Left colon (tissue), 2 donors: ENCODE results near the gene RAB7A. TPM values are rescaled to one million over a fixed set of nuclear protein-coding genes. Genes with fewer than 3 reads are reported as not detected.
"Not testable (repeated sequence)": the region's sequence is repeated elsewhere in the genome, so short reads cannot be mapped to it uniquely, and the experiment has no call there.

Experiments
- ATAC-seq: fragments of 200-7000 bp; cut with Tn5 transposase; one replicate; pipeline ENCODE4 v1.9.1; 2020; ENCODE audit warnings: mild to moderate bottlenecking, moderate library complexity
- DNase-seq, 2 donors: peaks; one replicate each; pipeline ENCODE4 v3.0.0-alpha.2; 2020
- intact Hi-C, 2 donors: fragments of 100-400 bp; cut with DNase I in 1 of 2; cut with micrococcal nuclease in 1 of 2; formaldehyde crosslinking; loops; one replicate each; pipeline versions ENCODE4 v1.11.2 to v1.14.0; 2022; cut with DNase I, micrococcal nuclease
- total RNA-seq, 2 donors: library from RNA; stranded (reverse); fragmentation: NEBNext Ultra II Directional; extraction: Animal tissue kit (Norgen Biotek cat#: 25700); gene quantifications; one replicate each; pipeline ENCODE4 v1.2.1, GENCODE V29; 2021
- donor health status: DM: no; HTN: no; CAD: no.
- donor health status: DM: yes; HTN: yes; CAD: no.

Gene RAB7A
- total RNA-seq, 2 donors from 2014 or later, result 254 to 307 TPM

DNA sequence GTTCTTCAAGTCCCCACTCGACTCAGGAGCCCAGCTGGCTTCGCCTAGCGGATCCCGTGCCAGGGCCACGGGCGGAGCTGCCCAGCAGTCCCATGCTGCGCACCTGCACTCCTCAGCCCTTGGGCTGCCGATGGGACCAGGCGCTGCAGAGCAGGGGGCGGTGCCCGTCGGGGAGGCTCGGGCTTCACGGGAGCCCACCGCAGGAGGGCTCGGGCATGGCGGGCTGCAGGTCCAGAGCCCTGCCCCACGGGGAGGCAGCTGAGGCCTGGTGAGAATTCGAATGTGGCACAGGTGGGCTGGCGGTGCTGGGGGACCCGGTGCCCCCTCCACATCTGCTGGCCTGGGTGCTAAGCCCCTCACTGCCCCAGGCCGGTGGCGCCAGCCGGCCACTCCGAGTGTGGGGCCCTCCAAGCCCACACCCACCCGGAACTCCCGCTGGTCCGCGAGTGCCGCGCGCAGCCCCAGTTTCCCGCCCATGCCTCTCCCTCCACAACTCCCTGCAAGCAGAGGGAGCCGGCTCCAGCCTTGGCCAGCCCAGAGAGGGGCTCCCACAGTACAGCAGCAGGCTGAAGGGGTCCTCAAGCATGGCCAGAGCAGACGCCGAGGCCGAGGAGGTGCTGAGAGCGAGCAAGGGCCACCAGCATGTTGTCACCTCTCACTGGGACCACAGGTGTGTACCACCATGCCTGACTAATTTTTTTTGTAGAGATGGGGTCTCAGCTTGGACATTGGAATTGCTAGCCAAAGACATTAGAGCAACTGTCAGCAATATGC is 17.0 kb downstream of the RAB7A start:
- no peak for ATAC-seq
- no peak for DNase-seq
- intact Hi-C loops, result no loop called here

DNA sequence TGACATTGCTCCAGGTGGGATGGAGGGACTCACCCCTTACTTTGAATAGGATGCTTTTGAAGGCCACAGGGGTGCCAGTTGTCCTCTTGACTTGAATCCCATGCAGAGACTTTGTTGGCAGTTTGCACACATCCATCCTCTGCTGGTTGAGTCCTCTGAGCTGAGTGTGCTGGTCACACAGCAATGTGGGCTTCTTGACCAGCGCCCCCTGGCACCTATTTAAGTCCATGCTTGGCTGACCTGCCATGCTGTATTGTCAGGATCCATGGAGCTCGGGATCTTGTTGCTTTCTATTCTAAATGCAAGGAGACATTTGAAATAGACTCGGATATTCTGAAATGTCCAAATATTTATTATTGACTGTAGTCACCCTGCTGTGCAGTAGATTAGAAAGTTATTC is 19.8 kb downstream of the RAB7A start:
- intact Hi-C loops, result no loop called here
- ATAC-seq (no peak), DNase-seq (no peak)

DNA sequence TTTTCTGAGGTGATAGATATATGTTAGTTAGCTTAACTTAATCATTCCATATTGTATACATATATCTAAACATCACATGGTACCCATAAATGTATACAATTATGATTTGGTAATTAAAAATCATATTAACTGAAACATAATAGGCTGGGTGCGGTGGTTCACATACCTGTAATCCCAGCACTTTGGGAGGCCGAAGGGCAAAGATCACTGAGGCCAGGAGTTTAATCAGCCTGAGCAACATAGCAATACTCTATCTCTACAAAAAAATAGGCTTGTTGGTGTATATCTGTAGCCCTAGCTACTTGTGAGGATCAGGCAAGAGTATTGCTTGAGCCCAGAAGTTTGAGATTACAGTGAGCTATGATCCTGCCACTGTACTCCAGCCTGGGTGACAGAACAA is 20.9 kb downstream of the RAB7A start:
- ATAC-seq, result peak; percentile 83
- intact Hi-C loops, result no loop called here
- no peak for DNase-seq

DNA sequence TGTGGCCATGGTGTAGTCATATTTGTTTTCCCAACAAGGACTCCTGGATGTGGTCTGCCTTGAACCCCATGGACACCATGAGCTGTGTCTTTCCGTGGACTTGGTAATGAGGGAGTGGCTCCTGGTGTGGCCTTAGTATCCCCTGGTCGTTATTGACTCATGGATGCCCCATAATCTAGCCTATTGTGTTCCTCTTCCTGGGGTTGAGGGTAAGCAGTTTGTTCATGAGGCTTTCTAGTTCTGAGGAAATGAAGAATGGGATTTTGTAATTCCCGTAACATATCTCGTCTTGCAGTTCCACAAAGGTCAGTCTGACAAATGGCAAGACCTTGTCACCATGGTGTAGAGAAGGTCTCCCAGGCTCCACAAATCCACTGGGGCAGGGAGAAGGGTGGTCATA is 22.6 kb downstream of the RAB7A start:
- ATAC-seq, result no peak
- intact Hi-C loops, result no loop called here

DNA sequence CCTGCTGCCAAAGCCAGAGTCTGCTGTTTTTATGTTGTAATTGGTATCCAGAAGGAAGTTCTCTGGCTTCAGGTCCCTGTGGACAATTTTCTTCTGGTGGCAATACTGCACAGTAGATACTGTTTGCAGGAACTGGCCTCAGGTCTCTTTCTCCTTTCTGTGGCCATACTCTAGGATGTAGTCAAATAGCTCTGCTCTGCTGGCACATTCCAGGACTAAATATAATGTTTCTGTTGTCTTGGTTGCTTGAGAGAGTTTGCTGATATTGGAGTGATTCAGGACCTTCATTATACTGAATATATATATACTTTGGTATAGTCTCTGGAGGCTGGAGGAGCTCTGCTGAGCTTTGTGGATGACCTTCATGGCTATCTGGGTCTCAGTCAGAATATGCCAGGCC is 23.1 kb downstream of the RAB7A start:
- intact Hi-C loops, result no loop called here
- DNase-seq (no peak), ATAC-seq (no peak)

More for the DNA sequence above, 22.6 kb downstream of the RAB7A start:
- DNase-seq, result no peak

DNA sequence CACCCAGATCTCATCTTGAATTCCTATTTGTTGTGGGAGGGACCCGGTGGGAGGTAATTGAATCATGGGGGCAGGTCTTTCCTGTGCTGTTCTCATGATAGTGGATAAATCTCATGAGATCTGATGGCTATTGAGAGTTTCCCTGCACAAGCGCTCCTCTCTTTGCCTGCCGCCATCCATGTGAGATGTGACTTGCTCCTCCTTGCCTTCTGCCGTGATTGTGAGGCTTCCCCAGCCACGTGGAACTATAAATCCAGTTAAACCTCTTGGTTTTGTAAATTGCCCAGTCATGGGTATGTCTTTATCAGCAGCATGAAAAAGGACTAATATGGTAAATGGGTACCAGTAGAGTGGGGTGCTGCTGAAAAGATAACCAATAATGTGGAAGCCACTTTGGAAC is 23.6 kb downstream of the RAB7A start:
- intact Hi-C loops, DNase-seq, ATAC-seq: not testable (repeated sequence)

DNA sequence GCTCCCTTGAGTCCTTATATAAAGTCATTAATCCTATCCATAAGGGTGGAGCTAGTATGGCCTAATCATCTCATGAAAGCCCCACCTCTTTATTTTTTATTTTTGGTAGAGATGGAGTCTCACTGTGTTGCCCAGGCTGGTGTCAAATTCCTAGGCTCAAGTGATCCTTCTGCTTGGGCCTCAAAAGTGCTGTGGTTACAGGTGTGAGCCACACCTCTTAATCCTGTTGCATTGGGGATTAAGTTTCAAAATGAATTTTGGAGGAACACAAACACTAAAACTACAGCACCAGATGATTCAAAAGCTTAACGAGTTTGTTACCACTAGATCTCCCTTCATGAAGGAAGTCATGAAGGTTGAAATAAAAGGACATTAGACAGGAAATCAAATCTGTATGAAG is 27.7 kb downstream of the RAB7A start:
- DNase-seq (no peak), ATAC-seq (no peak)
- intact Hi-C loops, result no loop called here

DNA sequence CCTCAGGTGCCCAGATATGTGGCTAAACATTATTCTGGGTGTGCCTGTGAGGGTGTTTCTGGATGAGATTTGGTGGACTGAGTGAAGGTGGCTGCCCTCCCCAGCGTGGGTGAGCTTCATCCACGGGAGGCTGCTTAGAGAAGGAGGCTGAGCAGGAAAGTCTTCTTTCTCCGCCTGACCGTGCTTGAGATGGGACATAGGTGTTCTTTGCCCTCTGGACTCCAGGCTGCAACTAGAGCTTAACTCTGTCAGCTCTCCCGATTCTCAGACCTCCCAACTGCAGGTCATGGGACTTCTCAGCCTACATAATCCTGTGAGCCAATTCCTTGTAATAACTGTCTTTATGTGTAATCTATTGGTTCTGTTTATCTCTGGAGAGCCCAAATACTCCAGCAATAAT is 34.1 kb downstream of the RAB7A start:
- intact Hi-C loops, result no loop called here
- DNase-seq (no peak), ATAC-seq (peak; percentile 26)

DNA sequence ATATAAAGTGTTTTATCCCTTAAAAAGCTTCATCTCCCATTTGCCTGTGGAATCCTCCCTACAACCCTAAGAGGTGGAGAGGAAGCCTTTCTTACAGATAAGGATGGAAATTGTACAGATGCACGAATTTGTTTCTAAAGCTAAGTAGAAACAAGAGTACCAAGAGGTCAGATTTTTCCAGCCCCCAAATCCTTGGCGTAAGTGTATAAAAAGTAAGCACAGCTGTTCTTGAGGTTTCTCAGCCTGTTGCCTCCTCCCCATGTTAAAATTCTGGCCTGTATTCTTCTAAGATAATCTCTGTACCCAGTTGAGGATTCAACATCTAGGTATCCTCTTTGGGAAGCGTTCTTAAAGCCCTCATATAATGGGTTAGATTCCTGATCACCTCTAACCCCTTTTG is 34.9 kb downstream of the RAB7A start:
- intact Hi-C loops, result no loop called here
- no peak for ATAC-seq

DNA sequence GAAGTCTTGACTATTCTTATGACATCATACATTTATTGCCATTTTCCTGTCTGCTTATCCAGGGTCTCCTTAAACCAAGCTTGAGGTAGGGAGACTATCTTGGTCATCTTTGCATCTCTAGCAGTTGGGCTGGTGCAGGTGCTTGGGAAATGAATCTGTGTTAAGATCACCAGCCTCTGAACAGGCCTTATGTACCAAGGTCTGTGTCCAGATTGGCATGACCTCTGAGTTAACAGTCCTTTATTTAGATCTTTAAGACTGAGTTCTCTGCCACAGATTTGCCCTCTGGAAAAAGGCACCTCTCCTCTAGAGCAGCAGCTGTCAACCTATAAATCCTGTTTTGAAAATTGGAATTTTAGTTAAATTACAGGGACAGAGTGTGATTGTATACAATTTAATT is 35.4 kb downstream of the RAB7A start:
- ATAC-seq (no peak), DNase-seq (no peak)
- intact Hi-C loops, result no loop called here

More for the DNA sequence above, 34.9 kb downstream of the RAB7A start:
- DNase-seq, result no peak

DNA sequence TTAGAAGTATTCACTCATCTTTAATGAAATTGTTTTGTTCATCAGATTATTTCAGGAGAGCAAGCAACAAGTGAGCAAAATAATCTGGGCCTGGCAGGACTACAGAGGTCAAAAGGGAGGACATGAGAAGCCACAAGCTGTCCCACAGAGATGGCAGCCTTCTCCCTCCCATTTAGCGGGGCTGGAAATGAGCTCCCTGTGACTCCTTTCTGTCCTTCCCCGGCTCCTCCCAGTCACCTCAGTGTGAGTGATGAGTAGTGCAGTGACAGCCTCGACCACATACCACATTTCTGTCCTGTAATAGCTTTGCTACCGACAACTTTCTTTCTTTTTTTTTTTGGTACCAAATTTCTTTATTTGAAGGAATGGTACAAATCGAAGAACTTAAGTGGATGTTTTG is 38.0 kb downstream of the RAB7A start:
- DNase-seq, result no peak
- no peak for ATAC-seq
- intact Hi-C loops, result no loop called here

DNA sequence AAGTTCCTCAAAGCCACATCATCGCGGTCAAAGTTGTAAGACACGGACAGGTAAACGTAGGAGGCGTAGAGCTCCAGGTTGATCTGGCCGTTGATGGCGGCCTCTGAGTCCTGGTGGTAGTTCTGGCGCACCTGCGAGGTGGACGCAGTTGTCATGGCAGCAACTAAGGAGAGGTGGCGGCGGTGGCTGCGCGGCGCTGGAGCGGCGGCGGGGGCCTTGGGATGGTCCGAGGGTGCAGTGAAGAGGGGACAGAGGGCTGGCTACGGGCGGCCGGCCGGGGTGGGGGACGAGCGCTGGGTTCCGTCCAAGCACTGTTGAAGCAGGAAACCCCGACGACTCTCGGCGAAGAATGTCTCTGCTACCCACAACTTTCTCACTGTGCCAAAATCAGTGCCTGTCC is 38.9 kb downstream of the RAB7A start:
- no peak for ATAC-seq
- no peak for DNase-seq
- intact Hi-C loops, result no loop called here

DNA sequence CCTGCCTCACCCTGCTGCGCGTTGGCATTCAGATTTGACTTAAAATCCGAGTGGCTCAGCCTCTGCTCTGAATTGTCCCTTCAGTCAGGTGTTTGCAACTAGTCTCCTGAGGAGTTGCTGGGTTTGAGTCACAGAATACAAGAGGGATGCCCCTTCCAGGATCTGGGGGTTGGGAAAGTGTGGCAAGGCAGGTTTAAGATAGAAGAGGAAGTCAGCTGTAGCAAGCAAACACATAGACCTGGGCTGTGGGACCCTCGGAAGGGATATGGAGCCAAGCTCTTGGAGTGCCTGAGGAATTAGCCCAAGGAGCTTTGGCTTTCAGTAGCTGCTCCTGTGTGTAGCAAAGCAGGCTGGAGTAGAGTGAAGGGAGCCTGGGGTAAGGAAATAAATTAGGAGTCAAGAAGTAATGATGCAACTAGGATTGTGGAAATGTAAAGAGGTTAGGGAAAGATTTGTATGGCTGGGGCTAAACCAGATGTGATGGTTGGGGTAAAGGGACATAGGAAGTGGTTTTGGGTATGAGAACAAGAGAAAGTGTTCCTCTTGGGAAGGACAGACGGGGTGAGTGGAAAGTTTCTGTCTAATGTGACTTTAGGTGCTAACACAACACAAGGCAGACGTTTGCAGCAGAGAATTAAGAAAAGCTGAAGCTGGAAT is 41.2 kb downstream of the RAB7A start:
- intact Hi-C loops, result no loop called here
- ATAC-seq (no peak), DNase-seq (no peak)

DNA sequence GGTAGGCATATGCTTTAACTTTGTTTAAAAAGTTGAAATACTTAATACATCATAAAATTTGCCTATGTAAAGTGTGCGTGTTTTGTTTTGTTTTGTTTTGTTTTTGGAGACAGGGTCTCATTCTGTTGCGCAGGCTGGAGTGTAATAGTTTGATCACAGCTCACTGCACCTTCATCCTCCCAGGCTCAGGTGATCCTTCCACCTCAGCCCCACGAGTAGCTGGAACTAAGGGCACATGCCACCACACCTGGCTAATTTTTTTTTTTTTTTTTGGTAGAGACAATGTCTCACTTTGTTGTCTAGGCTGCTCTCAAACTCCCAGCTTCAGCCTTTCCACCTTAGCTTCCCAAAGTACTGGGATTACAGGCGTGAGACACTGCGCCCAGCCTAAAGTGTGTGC is 42.5 kb downstream of the RAB7A start:
- intact Hi-C loops, result no loop called here
- ATAC-seq, result no peak
- no peak for DNase-seq

DNA sequence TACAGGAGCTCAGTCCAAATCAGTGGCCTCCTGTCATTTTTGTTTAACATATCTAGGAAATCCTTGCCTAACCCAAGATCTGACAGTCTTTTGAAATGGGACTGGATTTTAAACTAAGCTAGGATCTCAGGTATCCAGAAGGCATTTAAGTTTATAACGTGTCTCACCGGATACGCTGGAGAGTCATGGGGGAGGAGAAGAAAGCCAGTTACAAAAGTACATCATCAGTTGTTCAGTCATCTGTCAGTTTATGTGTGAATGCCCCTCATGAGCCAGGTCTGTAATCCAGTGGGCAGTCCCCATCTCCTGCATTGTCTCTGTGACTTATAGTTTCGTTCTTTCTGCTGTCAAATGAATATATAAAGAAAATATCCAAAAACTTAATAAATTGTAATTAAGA is 44.4 kb downstream of the RAB7A start:
- ATAC-seq (no peak), DNase-seq (no peak)
- intact Hi-C loops, result no loop called here

DNA sequence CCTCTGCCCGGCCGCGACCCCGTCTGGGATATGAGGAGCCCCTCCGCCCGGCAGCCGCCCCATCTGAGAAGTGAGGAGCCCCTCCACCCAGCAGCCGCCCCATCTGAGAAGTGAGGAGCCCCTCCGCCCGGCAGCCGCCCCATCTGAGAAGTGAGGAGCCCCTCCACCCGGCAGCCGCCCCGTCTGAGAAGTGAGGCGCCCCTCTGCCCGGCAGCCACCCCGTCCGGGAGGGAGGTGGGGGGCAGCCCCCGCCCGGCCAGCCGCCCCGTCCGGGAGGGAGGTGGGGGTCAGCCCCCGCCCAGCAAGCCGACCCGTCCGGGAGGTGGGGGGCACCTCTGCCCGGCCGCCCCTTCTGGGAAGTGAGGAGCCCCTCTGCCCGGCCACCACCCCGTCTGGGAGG is 47.2 kb downstream of the RAB7A start:
- intact Hi-C loops, DNase-seq, ATAC-seq: not testable (repeated sequence)

DNA sequence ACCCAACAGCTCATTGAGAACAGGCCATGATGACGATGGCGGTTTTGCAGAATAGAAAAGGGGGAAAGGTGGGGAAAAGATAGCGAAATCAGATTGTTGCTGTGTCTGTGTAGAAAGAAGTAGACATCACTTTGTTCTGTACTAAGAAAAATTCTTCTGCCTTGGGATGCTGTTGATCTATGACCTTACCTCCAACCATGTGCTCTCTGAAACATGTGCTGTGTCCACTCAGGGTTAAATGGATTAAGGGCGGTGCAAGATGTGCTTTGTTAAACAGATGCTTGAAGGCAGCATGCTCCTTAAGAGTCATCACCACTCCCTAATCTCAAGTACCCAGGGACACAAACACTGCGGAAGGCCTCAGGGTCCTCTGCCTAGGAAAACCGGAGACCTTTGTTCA is 47.6 kb downstream of the RAB7A start:
- DNase-seq, ATAC-seq, intact Hi-C loops: not testable (repeated sequence)

DNA sequence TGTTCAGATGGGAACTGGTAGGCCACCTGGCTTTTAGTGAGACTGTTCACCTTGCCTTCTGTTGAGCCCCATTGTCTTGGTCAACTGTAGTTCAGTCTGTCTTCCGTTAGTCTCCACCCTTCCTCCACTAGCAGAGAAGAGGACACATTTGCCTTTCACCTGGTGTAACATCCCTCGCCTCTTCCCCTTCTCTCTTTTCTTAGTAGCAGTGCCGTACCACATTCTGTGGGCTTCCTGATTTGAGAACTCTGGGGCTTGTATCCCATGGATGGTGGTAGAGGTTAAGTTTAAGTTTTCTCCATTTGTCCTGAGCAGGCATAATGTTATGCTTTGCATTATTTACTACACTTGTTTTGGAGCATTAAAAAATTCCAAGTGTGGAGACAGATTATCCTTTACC is 49.3 kb downstream of the RAB7A start:
- intact Hi-C loops, result no loop called here
- DNase-seq (no peak), ATAC-seq (no peak)

DNA sequence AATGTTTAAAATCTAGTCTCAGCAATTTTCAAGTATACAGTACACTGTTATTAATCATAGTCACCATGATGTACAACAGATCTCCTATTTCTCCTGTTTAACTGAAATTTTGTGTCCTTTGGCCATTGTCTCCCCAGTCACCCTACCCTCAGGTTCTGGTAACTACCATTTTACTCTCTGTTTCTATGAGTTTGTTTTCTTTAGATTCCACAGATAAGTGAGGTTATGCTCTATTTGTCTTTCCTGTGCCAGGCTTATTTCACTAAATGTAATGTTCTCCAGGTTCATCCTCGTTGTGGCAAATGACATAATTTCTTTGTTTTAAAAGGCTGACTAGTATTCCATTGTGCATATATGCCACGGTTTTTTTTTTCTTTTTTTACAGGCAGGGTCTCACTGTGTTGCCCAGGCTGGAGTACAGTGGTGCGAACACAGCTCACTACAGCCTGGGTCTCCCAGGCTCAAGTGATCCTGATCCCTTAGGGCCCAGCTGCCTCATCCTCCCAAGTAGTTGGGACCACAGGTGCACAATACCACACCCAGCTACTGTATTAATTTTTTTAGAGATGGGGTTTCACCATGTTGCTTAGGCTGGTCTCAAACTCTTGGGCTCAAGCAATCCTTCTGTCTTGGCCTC is 50.0 kb downstream of the RAB7A start:
- intact Hi-C loops, result no loop called here
- ATAC-seq, result no peak
- no peak for DNase-seq

DNA sequence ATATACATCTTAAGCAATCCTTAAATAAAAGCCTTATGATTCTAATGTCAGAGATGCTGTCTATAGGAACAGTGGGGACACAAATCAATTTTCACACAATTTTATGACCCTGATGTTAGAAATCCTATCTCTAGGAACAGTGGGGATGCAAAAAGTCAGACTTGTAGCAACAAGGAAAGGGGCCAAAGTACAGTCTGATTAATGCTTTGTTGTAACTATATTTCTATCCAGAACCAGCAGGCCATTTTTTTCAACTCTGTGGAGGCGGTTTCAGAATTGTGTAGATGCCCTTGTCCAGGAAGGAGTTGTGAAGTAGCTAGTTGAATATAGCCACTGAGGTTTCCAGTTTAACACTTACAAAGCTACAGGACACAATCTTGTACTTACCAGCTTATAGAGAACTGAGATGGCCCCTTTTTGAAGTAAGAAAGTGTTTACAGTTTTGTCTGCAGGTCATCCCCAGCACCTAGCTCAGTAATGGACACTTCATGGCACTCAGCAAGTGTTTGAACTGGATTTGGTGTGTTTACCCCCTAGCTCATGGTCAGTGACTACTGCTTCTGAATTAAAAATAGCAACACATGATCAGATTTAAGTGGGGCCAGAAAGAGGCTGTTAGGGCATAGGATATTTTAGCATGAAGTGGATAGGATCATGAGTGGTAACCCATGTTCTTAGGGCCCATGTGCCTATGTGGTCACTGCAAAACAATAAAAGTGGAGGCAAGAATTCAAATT is 54.3 kb downstream of the RAB7A start:
- ATAC-seq (peak; percentile 33), DNase-seq (no peak)
- intact Hi-C loops, result no loop called here
